ENCODE data around the gene ILDR1.

DNA sequence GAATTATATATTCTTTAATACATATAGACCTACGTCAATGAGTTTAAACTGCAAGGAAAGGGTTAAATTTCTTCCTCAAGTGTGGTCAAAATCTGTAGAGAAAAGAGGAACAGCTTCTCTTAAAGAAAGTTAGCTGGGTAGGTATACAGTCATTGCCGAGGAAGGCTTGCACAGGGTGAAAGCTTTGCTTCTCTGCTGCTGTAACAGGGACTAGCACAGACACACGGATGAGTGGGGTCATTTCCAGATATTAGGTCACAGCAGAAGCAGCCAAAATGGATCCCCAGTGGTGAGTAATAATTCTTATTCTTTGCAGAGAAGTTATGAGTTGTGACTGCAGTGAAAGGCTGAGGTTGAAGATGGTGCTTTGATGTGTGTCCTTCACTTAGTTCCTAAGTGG is 33.2 kb upstream of the ILDR1 start, which contains the start of gene CD86:
- TF ChIP-seq, protein P1, sequence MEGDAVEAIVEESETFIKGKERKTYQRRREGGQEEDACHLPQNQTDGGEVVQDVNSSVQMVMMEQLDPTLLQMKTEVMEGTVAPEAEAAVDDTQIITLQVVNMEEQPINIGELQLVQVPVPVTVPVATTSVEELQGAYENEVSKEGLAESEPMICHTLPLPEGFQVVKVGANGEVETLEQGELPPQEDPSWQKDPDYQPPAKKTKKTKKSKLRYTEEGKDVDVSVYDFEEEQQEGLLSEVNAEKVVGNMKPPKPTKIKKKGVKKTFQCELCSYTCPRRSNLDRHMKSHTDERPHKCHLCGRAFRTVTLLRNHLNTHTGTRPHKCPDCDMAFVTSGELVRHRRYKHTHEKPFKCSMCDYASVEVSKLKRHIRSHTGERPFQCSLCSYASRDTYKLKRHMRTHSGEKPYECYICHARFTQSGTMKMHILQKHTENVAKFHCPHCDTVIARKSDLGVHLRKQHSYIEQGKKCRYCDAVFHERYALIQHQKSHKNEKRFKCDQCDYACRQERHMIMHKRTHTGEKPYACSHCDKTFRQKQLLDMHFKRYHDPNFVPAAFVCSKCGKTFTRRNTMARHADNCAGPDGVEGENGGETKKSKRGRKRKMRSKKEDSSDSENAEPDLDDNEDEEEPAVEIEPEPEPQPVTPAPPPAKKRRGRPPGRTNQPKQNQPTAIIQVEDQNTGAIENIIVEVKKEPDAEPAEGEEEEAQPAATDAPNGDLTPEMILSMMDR (IDR thresholded peaks at IDR 0.05): no peak
- TF ChIP-seq POLR2A (IDR thresholded peaks at IDR 0.05): peak; percentile 41 to 67

All from adrenal gland (tissue), 5 donors.